GM12878 (cell line): ENCODE measurements around the gene RXYLT1. TPM values are rescaled to one million over a fixed set of nuclear protein-coding genes. Genes with fewer than 3 reads are reported as not detected.

ENCODE experiments used
- BRCA1 ChIP-seq: IDR thresholded peaks from 2 replicates; pipeline ENCODE4 v1.6.1; 2011; ENCODE audit warnings: low read depth, low read length, improper control_type of control experiment
- FOXK2 ChIP-seq: fragments of 450-650 bp; IDR thresholded peaks from 2 replicates; pipeline ENCODE4 v1.6.1; 2017; ENCODE audit warnings: mild to moderate bottlenecking, moderate library complexity
- GATAD2B ChIP-seq: fragments of 450-650 bp; conservative IDR thresholded peaks from 2 replicates; pipeline ENCODE4 v1.6.1; 2017; ENCODE audit warnings: low read depth, mild to moderate bottlenecking, moderate library complexity
- HDAC6 ChIP-seq: fragments of 200-600 bp; sonication (generic); IDR thresholded peaks from one replicate; pipeline ENCODE4 v1.8.0; 2017; ENCODE audit warnings: antibody characterized with exemption; ENCODE audit not compliant: unreplicated experiment
- HSF1 ChIP-seq: fragments of 150-350 bp; IDR thresholded peaks from 2 replicates; pipeline ENCODE4 v1.6.1; 2014; ENCODE audit warnings: mild to moderate bottlenecking, low read depth, low read length
- IRF3 ChIP-seq: fragments of 450-650 bp; IDR thresholded peaks from 2 replicates; pipeline ENCODE4 v1.6.1; 2014; ENCODE audit warnings: mild to moderate bottlenecking
- MAX ChIP-seq: IDR thresholded peaks from 2 replicates; pipeline ENCODE4 v1.6.1; 2012; ENCODE audit warnings: low read depth, low read length, improper control_type of control experiment
- MXI1 ChIP-seq: fragments of 150-350 bp; IDR thresholded peaks from 2 replicates; pipeline ENCODE4 v1.6.1; 2011; ENCODE audit warnings: low read depth, mild to moderate bottlenecking, inconsistent platforms, low read length, improper control_type of control experiment
- MYB ChIP-seq: fragments of 150-350 bp; IDR thresholded peaks from 2 replicates; pipeline ENCODE4 v1.6.1; 2014; ENCODE audit warnings: mild to moderate bottlenecking, low read depth, low read length, borderline replicate concordance
- NFXL1 ChIP-seq: fragments of 450-650 bp; IDR thresholded peaks from 2 replicates; pipeline ENCODE4 v1.6.1; 2017; ENCODE audit warnings: antibody characterized with exemption, mild to moderate bottlenecking, borderline replicate concordance
- PRDM15 ChIP-seq: fragments of 450-650 bp; formaldehyde crosslinking; IDR thresholded peaks from 2 replicates; pipeline ENCODE4 v1.4.0; 2020; ENCODE audit warnings: mild to moderate bottlenecking, moderate library complexity
- RELB ChIP-seq: fragments of 450-650 bp; IDR thresholded peaks from 2 replicates; pipeline ENCODE4 v1.6.1; 2017; ENCODE audit warnings: low read depth, mild to moderate bottlenecking, moderate library complexity
- REST ChIP-seq: IDR thresholded peaks from 2 replicates; pipeline ENCODE4 v1.6.1; 2012; ENCODE audit warnings: mild to moderate bottlenecking, low read depth, low read length
- SPI1 ChIP-seq: IDR thresholded peaks from 2 replicates; pipeline ENCODE4 v1.6.1; 2011; ENCODE audit warnings: low read depth, mild to moderate bottlenecking, low read length, moderate library complexity, borderline replicate concordance; ENCODE audit not compliant: insufficient read depth
- TCF12 ChIP-seq: IDR thresholded peaks from 2 replicates; pipeline ENCODE4 v1.6.1; 2011; ENCODE audit warnings: low read depth, mild to moderate bottlenecking, low read length
- YY1 ChIP-seq: IDR thresholded peaks from 2 replicates; pipeline ENCODE4 v1.6.1; 2011; ENCODE audit warnings: low read depth, mild to moderate bottlenecking, low read length
- ZNF274 ChIP-seq: IDR thresholded peaks from one replicate; pipeline ENCODE4 v1.8.0; 2011; ENCODE audit not compliant: insufficient read length, insufficient read depth
- ZNF622 ChIP-seq: fragments of 450-650 bp; IDR thresholded peaks from 2 replicates; pipeline ENCODE4 v1.6.1; 2017; ENCODE audit warnings: mild to moderate bottlenecking, inconsistent platforms
- polyA plus RNA-seq, 11 experiments: library from polyadenylated mRNA; depleted of rRNA in 4 of 11; unstranded in 6 of 11; stranded (reverse) in 5 of 11; fragments of >200 nt; fragmentation: Nextera tagmentation in 4 of 11; fragmentation: Illumina TruSeq in 1 of 11; extraction: Ambion mirVana in 4 of 11; extraction: Trizol in 1 of 11; gene quantifications; 1 replicate in 1 of 11; 2 replicates in 10 of 11; pipeline versions ENCODE4 v1.2.1 to v1.2.3, GENCODE V29; 2011 to 2016; ENCODE audit warnings: inconsistent platforms in 2 of 11, missing spikeins in 2 of 11, low read depth in 1 of 11
- total RNA-seq, 4 experiments: library from RNA; depleted of rRNA in 3 of 4; stranded (reverse); fragments of >200 nt in 3 of 4; fragmentation: Illumina TruSeq in 1 of 4; extraction: Trizol in 1 of 4; gene quantifications; 2 replicates each; pipeline versions ENCODE4 v1.2.1 to v1.2.3, GENCODE V29; 2013 to 2021

Gene RXYLT1
- total and polyA plus RNA-seq, 10 of the 15 experiments (the other 5 are each of a cell fraction or from before 2014, with no cell fraction given), result 10.4 to 33.8 (median 21.5) TPM

GRCh38 chr12:63843721-63844390, 64.1 kb downstream of the RXYLT1 start (continued):
- TF ChIP-seq MXI1 (no peak), PRDM15 (no peak), RELB (no peak), GATAD2B (peak; percentile 90), YY1 (peak; percentile 82), REST (no peak), MAX (peak; percentile 43; the same call in 1 of the 2 replicates), TCF12 (0 out of 2 replicates have a peak, but pooled peaks have one; percentile 3), MYB (no peak), HSF1 (peak; percentile 21; the same call in 1 of the 2 replicates), IRF3 (no peak), ZNF274 (no peak), BRCA1 (no peak), ZNF622 (no peak), HDAC6 (no peak), SPI1 (no peak), FOXK2 (no peak), NFXL1 (no peak)
